Neutrophil (primary cell): ENCODE data around the gene PDGFRB.

Experiments
- H3K27ac ChIP-seq: fragments of 200-600 bp; sonication (generic); 2 replicates; pipeline ENCODE4 v1.5.1; 2016; ENCODE audit warnings: mild to moderate bottlenecking, moderate library complexity
- H3K27me3 ChIP-seq: fragments of 200-600 bp; sonication (generic); 2 replicates; pipeline ENCODE4 v1.6.0; 2016; ENCODE audit warnings: mild to moderate bottlenecking
- H3K36me3 ChIP-seq: fragments of 200-600 bp; sonication (generic); 2 replicates; pipeline ENCODE4 v1.5.1; 2017
- H3K4me1 ChIP-seq, 2 experiments: fragments of 200-600 bp in 1 of 2; sonication (generic) in 1 of 2; 1 replicate in 1 of 2; 2 replicates in 1 of 2; pipeline versions ENCODE4 v1.5.1 to v1.6.1; 2013 to 2016; ENCODE audit warnings: low read depth in 1 of 2, low read length in 1 of 2, mild to moderate bottlenecking in 1 of 2, moderate library complexity in 1 of 2; ENCODE audit not compliant: control insufficient read depth in 1 of 2, insufficient read depth in 1 of 2
- H3K4me3 ChIP-seq, 2 experiments: fragments of 200-600 bp in 1 of 2; sonication (generic) in 1 of 2; 1 replicate in 1 of 2; 2 replicates in 1 of 2; pipeline ENCODE4 v1.5.1; 2013 to 2016; ENCODE audit warnings: low read depth in 1 of 2, low read length in 1 of 2, mild to moderate bottlenecking in 1 of 2, moderate library complexity in 1 of 2
- H3K9me3 ChIP-seq: fragments of 200-600 bp; sonication (generic); 2 replicates; pipeline ENCODE4 v1.5.1; 2016
- TF ChIP-seq, protein P1 (sequence below): fragments of 200-600 bp; sonication (generic); IDR thresholded peaks from 2 replicates; pipeline ENCODE4 v1.5.1; 2016; ENCODE audit warnings: antibody characterized with exemption

PDGFRB gene

GRCh38 chr5:150114102-150114641 is 41.5 kb downstream of the PDGFRB start:
- Histone ChIP-seq H3K4me3 (no peak overlapping the region), H3K9me3 (no peaks in the 10 kb centered on the region), H3K27me3 (no peaks in the 10 kb centered on the region), H3K27ac (no peak overlapping the region), H3K36me3 (no peaks in the 10 kb centered on the region), H3K4me1 (no peaks in the 10 kb centered on the region)
- TF ChIP-seq, protein P1, sequence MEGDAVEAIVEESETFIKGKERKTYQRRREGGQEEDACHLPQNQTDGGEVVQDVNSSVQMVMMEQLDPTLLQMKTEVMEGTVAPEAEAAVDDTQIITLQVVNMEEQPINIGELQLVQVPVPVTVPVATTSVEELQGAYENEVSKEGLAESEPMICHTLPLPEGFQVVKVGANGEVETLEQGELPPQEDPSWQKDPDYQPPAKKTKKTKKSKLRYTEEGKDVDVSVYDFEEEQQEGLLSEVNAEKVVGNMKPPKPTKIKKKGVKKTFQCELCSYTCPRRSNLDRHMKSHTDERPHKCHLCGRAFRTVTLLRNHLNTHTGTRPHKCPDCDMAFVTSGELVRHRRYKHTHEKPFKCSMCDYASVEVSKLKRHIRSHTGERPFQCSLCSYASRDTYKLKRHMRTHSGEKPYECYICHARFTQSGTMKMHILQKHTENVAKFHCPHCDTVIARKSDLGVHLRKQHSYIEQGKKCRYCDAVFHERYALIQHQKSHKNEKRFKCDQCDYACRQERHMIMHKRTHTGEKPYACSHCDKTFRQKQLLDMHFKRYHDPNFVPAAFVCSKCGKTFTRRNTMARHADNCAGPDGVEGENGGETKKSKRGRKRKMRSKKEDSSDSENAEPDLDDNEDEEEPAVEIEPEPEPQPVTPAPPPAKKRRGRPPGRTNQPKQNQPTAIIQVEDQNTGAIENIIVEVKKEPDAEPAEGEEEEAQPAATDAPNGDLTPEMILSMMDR = no peak

- H3K4me1 ChIP-seq = no peaks in the 10 kb centered on the region
- H3K27me3 ChIP-seq = no peaks in the 10 kb centered on the region
- H3K27ac ChIP-seq = no peak overlapping the region
- TF ChIP-seq, protein P1 = no peak
- H3K9me3 ChIP-seq = no peaks in the 10 kb centered on the region
- no peak overlapping the region for H3K4me3 ChIP-seq
- no peaks in the 10 kb centered on the region for H3K36me3 ChIP-seq
Observed at GRCh38 chr5:150113047-150113744, 42.4 kb downstream of the PDGFRB start.

GRCh38 chr5:150112201-150113046 is 43.2 kb downstream of the PDGFRB start:
- no peak overlapping the region for H3K27ac ChIP-seq
- H3K4me3 ChIP-seq = no peak overlapping the region
- H3K9me3 ChIP-seq = no peaks in the 10 kb centered on the region
- no peaks in the 10 kb centered on the region for H3K27me3 ChIP-seq
- TF ChIP-seq, protein P1 = no peak
- no peaks in the 10 kb centered on the region for H3K36me3 ChIP-seq
- no peaks in the 10 kb centered on the region for H3K4me1 ChIP-seq

- Histone ChIP-seq H3K27ac (no peak overlapping the region), H3K4me1 (peaks cover 0 to 5% of the 10 kb centered on the region in 2 experiments)
- TF ChIP-seq, protein P1 = no peak
Observed at GRCh38 chr5:150111122-150111521, 44.5 kb downstream of the PDGFRB start.

DNA sequence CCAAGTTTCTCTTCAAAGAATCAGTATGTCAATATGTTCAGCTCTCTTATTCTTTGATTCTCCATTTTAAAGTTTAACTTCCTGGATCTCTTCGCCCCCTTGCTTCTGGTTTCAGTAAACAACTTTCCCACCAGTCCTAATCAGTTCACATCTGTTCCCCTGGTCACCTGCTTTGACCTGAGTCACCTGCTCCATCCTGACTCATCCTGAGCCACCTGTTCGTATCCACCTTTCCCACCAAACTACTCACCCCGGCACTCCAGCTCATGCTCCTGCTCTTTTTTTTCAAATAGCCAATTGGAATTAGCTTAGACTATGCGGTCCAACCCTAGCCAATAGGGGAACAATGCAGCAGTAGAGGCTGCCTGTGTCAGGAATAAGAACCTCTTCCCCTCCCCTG is 45.7 kb downstream of the PDGFRB start:
- Histone ChIP-seq H3K36me3 (no peaks in the 10 kb centered on the region), H3K4me1 (peaks cover 0 to 8% of the 10 kb centered on the region in 2 experiments), H3K4me3 (no peak overlapping the region), H3K27me3 (no peaks in the 10 kb centered on the region), H3K9me3 (no peaks in the 10 kb centered on the region), H3K27ac (no peak overlapping the region)
- TF ChIP-seq, protein P1 = no peak

More at GRCh38 chr5:150111122-150111521, 44.5 kb downstream of the PDGFRB start:
- no peaks in the 10 kb centered on the region for H3K27me3 ChIP-seq
- no peaks in the 10 kb centered on the region for H3K9me3 ChIP-seq
- no peaks in the 10 kb centered on the region for H3K36me3 ChIP-seq
- no peak overlapping the region for H3K4me3 ChIP-seq
